ENCODE measurements around the gene SYVN1. TPM values are rescaled to one million over a fixed set of nuclear protein-coding genes. Genes with fewer than 3 reads are reported as not detected.

Gene SYVN1
- total RNA-seq, 2 donors from 2014 or later: 52.7 to 57.0 TPM

GRCh38 chr11:65078151-65078550, 56.2 kb downstream of the SYVN1 start:
- intact Hi-C loops (cut with DNase I): no loop called here
- no peak for DNase-seq (ENCODE audit: low spot score)

GRCh38 chr11:65077451-65077850, 56.9 kb downstream of the SYVN1 start:
- no peak for DNase-seq (ENCODE audit: low spot score)
- intact Hi-C loops (cut with DNase I): no loop called here

Small RNA genes within 50 kb of the gene (microRNA-seq; reads per million reads assigned to microRNA genes)
- 0 reads per million in 2 donors for gene MIR6751 (ENCODE audit: borderline microRNAs expressed in 2 of 2)

Other genes starting within 250 kb of the SYVN1 start
- gene ATG2A, start 217.3 kb downstream of the SYVN1 start, total RNA-seq: 10 to 100 TPM; 12.3 to 14.9 TPM
- gene PPP2R5B, start 209.8 kb downstream of the SYVN1 start, total RNA-seq: 10 to 100 TPM; 17.5 to 30.7 TPM
- not detected for gene GPHA2, start 198.6 kb downstream of the SYVN1 start, total RNA-seq
- gene MAJIN, start 162.4 kb downstream of the SYVN1 start, total RNA-seq: not detected
- gene BATF2, start 137.5 kb downstream of the SYVN1 start, total RNA-seq: 1 to 10 TPM; 1.7 to 1.8 TPM
- gene ARL2, start 120.4 kb downstream of the SYVN1 start, total RNA-seq: 10 to 100 TPM; 81.9 to 88.2 TPM
- gene SNX15, start 107.1 kb downstream of the SYVN1 start, total RNA-seq: 10 to 100 TPM; 17.4 to 21.1 TPM
- gene SAC3D1, start 93.3 kb downstream of the SYVN1 start, total RNA-seq: 1 to 10 TPM; 5.5 to 5.8 TPM
- gene NAALADL1, start 76.0 kb downstream of the SYVN1 start, total RNA-seq: 10 to 100 TPM; 15.4 to 18.6 TPM
- gene CDCA5, start 50.5 kb downstream of the SYVN1 start, total RNA-seq: 1 to 10 TPM in 1 of 2 donors, under 1 TPM in 1; 0.67 to 1.6 TPM
- gene ZFPL1, start 50.3 kb downstream of the SYVN1 start, total RNA-seq: 10 to 100 TPM; 26.9 to 27.6 TPM
- gene VPS51, start 38.3 kb downstream of the SYVN1 start, total RNA-seq: 100 to 1,000 TPM; 103 to 107 TPM
- gene TM7SF2, start 22.6 kb downstream of the SYVN1 start, total RNA-seq: 1 to 10 TPM; 3.1 to 4.0 TPM
- gene ZNHIT2, start 16.8 kb downstream of the SYVN1 start, total RNA-seq: 1 to 10 TPM; 6.0 to 6.3 TPM
- gene FAU, start 12.4 kb downstream of the SYVN1 start, total RNA-seq: 100 to 1,000 TPM; 725 to 753 TPM
- gene MRPL49, start 12.2 kb downstream of the SYVN1 start, total RNA-seq: 10 to 100 TPM; 34.1 to 39.3 TPM
- gene SPDYC, start 35.7 kb upstream of the SYVN1 start, total RNA-seq: not detected
- 100 to 1,000 TPM; 142 to 144 TPM for gene CAPN1, start 47.4 kb upstream of the SYVN1 start, total RNA-seq
- gene POLA2, start 127.4 kb upstream of the SYVN1 start, total RNA-seq: 1 to 10 TPM; 6.0 to 6.1 TPM
- 10 to 100 TPM; 15.7 to 16.2 TPM for gene CDC42EP2, start 180.3 kb upstream of the SYVN1 start, total RNA-seq
- gene DPF2, start 199.3 kb upstream of the SYVN1 start, total RNA-seq: 10 to 100 TPM; 38.2 to 55.6 TPM
- gene TIGD3, start 220.2 kb upstream of the SYVN1 start, total RNA-seq: not detected
- 1 to 10 TPM; 6.1 to 9.6 TPM for gene SLC25A45, start 248.1 kb upstream of the SYVN1 start, total RNA-seq

Data from posterior vena cava (tissue), 2 donors.